NB4 (cell line): ENCODE measurements around the gene KDM8.

Experiments used
- DNase-seq: peaks from one replicate; pipeline ENCODE4 v3.0.0; 2010; ENCODE audit warnings: low read depth
- H3K4me3 ChIP-seq: one replicate; pipeline ENCODE4 v1.5.1; 2011; ENCODE audit warnings: mild to moderate bottlenecking, low read depth, low read length, moderate library complexity
- CTCF ChIP-seq: IDR thresholded peaks from one replicate; pipeline ENCODE4 v1.5.1; 2012; ENCODE audit warnings: low read depth, low read length
- MAX ChIP-seq: IDR thresholded peaks from 2 replicates; pipeline ENCODE4 v1.6.1; 2011; ENCODE audit warnings: low read depth, low read length
- MYC ChIP-seq: IDR thresholded peaks from 2 replicates; pipeline ENCODE4 v1.6.1; 2011; ENCODE audit warnings: low read depth, low read length
- POLR2A ChIP-seq: IDR thresholded peaks from 2 replicates; pipeline ENCODE4 v1.6.1; 2011; ENCODE audit warnings: mild to moderate bottlenecking; ENCODE audit not compliant: insufficient read length; ENCODE audit errors: extremely low read depth

The KDM8 gene

GRCh38 chr16:27238591-27238990, 35.3 kb downstream of the KDM8 start:
- no peak for DNase-seq
- TF ChIP-seq CTCF (no peak), MAX (no peak), POLR2A (no peak), MYC (no peak)
- H3K4me3 ChIP-seq = no peak overlapping the region

- DNase-seq = no peak
- no peak overlapping the region for H3K4me3 ChIP-seq
- TF ChIP-seq POLR2A (no peak), CTCF (no peak)
These were observed 35.7 kb downstream of the KDM8 start for GRCh38 chr16:27239026-27239425.

GRCh38 chr16:27239906-27240655, 36.8 kb downstream of the KDM8 start:
- no peak overlapping the region for H3K4me3 ChIP-seq
- DNase-seq = no peak
- TF ChIP-seq MYC (no peak), CTCF (no peak), MAX (no peak), POLR2A (no peak)

DNA sequence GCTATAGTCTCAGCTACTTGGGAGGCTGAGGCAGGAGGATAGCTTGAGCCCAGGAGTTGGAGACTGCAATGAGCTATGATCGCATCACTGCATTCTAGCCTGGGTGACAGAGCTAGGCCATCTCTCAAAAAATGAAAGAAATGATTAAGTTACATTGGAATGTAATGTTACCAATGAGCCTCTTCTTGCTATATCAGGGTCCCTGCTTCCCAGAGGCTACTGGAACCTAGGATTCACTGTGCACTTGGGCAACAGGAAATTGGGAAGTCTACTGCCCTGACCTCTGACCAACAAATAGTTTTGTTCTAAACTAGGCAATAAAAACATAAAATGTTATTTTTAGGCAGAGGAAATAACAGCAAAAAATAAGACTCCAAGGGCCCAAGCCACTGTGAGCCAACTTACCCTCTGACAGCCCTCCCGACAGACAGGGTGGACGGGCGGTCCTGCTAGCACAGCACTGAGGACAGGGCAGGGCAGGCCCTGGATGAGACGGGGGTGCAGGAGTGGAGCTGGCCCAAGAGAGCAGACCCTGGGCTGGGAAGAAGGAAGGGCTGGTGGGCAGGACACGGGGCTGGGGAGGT, 37.7 kb downstream of the KDM8 start:
- no peak for TF ChIP-seq MYC
- no peak for TF ChIP-seq CTCF
- no peak for TF ChIP-seq MAX
- no peak for TF ChIP-seq POLR2A
- DNase-seq = no peak
- no peak overlapping the region for H3K4me3 ChIP-seq

GRCh38 chr16:27241658-27242057, 38.3 kb downstream of the KDM8 start:
- DNase-seq = no peak
- no peak overlapping the region for H3K4me3 ChIP-seq
- no peak for TF ChIP-seq CTCF
- TF ChIP-seq POLR2A = no peak
- TF ChIP-seq MYC = no peak
- no peak for TF ChIP-seq MAX
